ENCODE data around the gene LIN52. TPM values are rescaled to one million over a fixed set of nuclear protein-coding genes. Genes with fewer than 3 reads are reported as not detected.

LIN52 gene
- total and polyA plus RNA-seq, 9 of the 15 experiments (the other 6 are each of a cell fraction or from before 2014, with no cell fraction given): 4.6 to 11.8 (median 9.2) TPM

- Histone ChIP-seq H3K9me1 (ENCODE audit: control insufficient read depth, insufficient read depth, low read length) (no peaks in the 10 kb centered on the region), H3K9me3 (replicated peaks; ENCODE audit: control insufficient read depth, insufficient read depth, low read depth, low read length) (no peaks in the 10 kb centered on the region), H2AFZ (ENCODE audit: low read depth, low read length) (peak overlapping the region; percentile 92), H3K4me1 (replicated peaks in 1 of 2; ENCODE audit: control insufficient read depth in 2 of 2, insufficient read depth in 2 of 2, low read length in 2 of 2) (peaks cover 6 to 10% of the 10 kb centered on the region in 2 experiments; a peak in 3 of 5 replicates), H3K27ac (ENCODE audit: extremely low read depth, low read depth, low read length) (peak overlapping the region; percentile 70), H3K79me2 (ENCODE audit: control insufficient read depth, insufficient read depth, low read length) (peaks cover 25% of the 10 kb centered on the region), H3K36me3 (ENCODE audit: control insufficient read depth, insufficient read depth, low read length) (no peaks in the 10 kb centered on the region), H3K4me3 (peak overlapping the region; percentile 90), H3K4me2 (ENCODE audit: insufficient read depth, low read length) (peak overlapping the region; percentile 93), H4K20me1 (replicated peaks; ENCODE audit: control insufficient read depth, insufficient read depth, low read length) (no peaks in the 10 kb centered on the region), H3K9ac (ENCODE audit: insufficient read depth in 1 of 2, low read depth in 2 of 2, low read length in 2 of 2) (peak overlapping the region; percentile 81 to 96), H3K27me3 (ENCODE audit: control insufficient read depth in 2 of 2, insufficient read depth in 2 of 2, low read length in 2 of 2) (no peaks in the 10 kb centered on the region)
- 3% methylated on average over 5 of the region's 15 CpGs for WGBS (ENCODE audit: insufficient coverage, low coverage, missing lambda C conversion rate)
- BruUV-seq (replicated peaks): no TSS peak
- ChIA-PET CTCF (ENCODE audit: low intra/inter-chr PET ratio) (no interaction called here), POLR2A (interaction anchor here (0.6 to 1.8 kb wide), 2 partner anchors 11 to 176 kb away, joined by 3 to 7 read pairs; no protein-coding TSS in a partner anchor)
- ATAC-seq (peak; percentile 37), FAIRE-seq (no peak), DNase-seq (ENCODE audit: extremely low read depth in 1 of 4, low spot score in 3 of 4) (peak in 1 of 4 experiments; percentile 8)
- intact Hi-C loops (cut with micrococcal nuclease) (no loop called here), in situ Hi-C loops (cut with MboI) (no loop called here)
- no peak for TF ChIP-seq GATAD2A (IDR thresholded peaks at IDR 0.05)
- TF ChIP-seq, protein P1, sequence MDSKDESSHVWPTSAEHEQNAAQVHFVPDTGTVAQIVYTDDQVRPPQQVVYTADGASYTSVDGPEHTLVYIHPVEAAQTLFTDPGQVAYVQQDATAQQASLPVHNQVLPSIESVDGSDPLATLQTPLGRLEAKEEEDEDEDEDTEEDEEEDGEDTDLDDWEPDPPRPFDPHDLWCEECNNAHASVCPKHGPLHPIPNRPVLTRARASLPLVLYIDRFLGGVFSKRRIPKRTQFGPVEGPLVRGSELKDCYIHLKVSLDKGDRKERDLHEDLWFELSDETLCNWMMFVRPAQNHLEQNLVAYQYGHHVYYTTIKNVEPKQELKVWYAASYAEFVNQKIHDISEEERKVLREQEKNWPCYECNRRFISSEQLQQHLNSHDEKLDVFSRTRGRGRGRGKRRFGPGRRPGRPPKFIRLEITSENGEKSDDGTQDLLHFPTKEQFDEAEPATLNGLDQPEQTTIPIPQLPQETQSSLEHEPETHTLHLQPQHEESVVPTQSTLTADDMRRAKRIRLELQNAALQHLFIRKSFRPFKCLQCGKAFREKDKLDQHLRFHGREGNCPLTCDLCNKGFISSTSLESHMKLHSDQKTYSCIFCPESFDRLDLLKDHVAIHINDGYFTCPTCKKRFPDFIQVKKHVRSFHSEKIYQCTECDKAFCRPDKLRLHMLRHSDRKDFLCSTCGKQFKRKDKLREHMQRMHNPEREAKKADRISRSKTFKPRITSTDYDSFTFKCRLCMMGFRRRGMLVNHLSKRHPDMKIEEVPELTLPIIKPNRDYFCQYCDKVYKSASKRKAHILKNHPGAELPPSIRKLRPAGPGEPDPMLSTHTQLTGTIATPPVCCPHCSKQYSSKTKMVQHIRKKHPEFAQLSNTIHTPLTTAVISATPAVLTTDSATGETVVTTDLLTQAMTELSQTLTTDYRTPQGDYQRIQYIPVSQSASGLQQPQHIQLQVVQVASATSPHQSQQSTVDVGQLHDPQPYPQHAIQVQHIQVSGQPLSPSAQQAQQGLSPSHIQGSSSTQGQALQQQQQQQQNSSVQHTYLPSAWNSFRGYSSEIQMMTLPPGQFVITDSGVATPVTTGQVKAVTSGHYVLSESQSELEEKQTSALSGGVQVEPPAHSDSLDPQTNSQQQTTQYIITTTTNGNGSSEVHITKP (IDR thresholded peaks at IDR 0.05; ENCODE audit: partially characterized antibody): no peak
- TF ChIP-seq HDAC2 (IDR thresholded peaks at IDR 0.05): 0 out of 2 replicates have a peak, but pooled peaks have one; percentile 14
- TF ChIP-seq SIX5 (IDR thresholded peaks at IDR 0.05; ENCODE audit: borderline replicate concordance in 1 of 2, insufficient read depth in 1 of 2, low read depth in 1 of 2, low read length in 2 of 2): no peak
- no peak for TF ChIP-seq NFATC3 (IDR thresholded peaks at IDR 0.05)
- no peak for TF ChIP-seq TRIM24 (IDR thresholded peaks at IDR 0.05)
- peak; percentile 18; the same call in 1 of the 2 replicates for TF ChIP-seq ZBTB40 (IDR thresholded peaks at IDR 0.05)
- TF ChIP-seq ZBTB40 (CRISPR knock-in tag; IDR thresholded peaks at IDR 0.05): no peak
- TF ChIP-seq NEUROD1 (IDR thresholded peaks at IDR 0.05; ENCODE audit: borderline replicate concordance, low read depth, low read length, partially characterized antibody): no peak
Observed at GRCh38 chr14:74083784-74084276, 926 bp upstream of the LIN52 start.
